GM12878 (cell line): Measurements from ENCODE around the gene SPAG9. TPM values are rescaled to one million over a fixed set of nuclear protein-coding genes. Genes with fewer than 3 reads are reported as not detected.

ENCODE experiments used
- ATAC-seq: fragments of 200-7000 bp; cut with Tn5 transposase; 3 replicates; pipeline ENCODE4 v1.9.1; 2020; ENCODE audit warnings: mild to moderate bottlenecking, moderate library complexity
- BruUV-seq: library from RNA; stranded (reverse); fragments of 400-500 nt; replicated peaks from 2 replicates; lab custom pipeline; 2021; lab: Mats Ljungman, UMichigan
- CTCF ChIA-PET: fragments of 300-600 bp; sonication (Branson Sonifier 250); formaldehyde crosslinking; extraction: SDS; loops from one replicate; lab custom pipeline; 2021; ENCODE audit warnings: inconsistent platforms; lab: Yijun Ruan, JAX
- POLR2A ChIA-PET: fragments of 350-600 bp; formaldehyde crosslinking; extraction: SDS; loops from one replicate; lab custom pipeline; 2021; ENCODE audit warnings: inconsistent platforms; lab: Charles Lee
- RAD21 ChIA-PET: fragments of 300-600 bp; sonication (Branson Sonifier 250); formaldehyde crosslinking; loops from one replicate; lab custom pipeline; 2023; ENCODE audit warnings: antibody characterized with exemption; ENCODE audit not compliant: unreplicated experiment; lab: Charles Lee
- SMC1A ChIA-PET: fragments of 300-600 bp; sonication (Branson Sonifier 250); formaldehyde crosslinking; loops from one replicate; lab custom pipeline; 2023; ENCODE audit not compliant: unreplicated experiment, uncharacterized antibody; lab: Charles Lee
- DNase-seq: peaks from one replicate; pipeline ENCODE4 v3.0.0-alpha.2; 2011; ENCODE audit warnings: low read depth, low spot score
- FAIRE-seq: peaks from 3 replicates; lab custom pipeline; 2011; peaks lifted over from hg19 to GRCh38; lab: Jason Lieb, UNC
- H2AFZ ChIP-seq: 2 replicates; pipeline ENCODE4 v1.6.0; 2011; ENCODE audit warnings: low read depth, low read length, control low read depth; ENCODE audit not compliant: control insufficient read depth
- H3K27ac ChIP-seq: 2 replicates; pipeline ENCODE4 v1.5.1; 2011; ENCODE audit warnings: control low read depth; ENCODE audit not compliant: control insufficient read depth, insufficient read depth
- H3K27me3 ChIP-seq, 2 experiments: replicated peaks in 1 of 2; 2 replicates each; pipeline versions ENCODE4 v1.6.0 to v1.6.1; 2011; ENCODE audit warnings: low read length in 1 of 2; ENCODE audit not compliant: control insufficient read depth in 2 of 2, insufficient read depth in 2 of 2
- H3K36me3 ChIP-seq, 2 experiments: 2 replicates each; pipeline ENCODE4 v1.5.1; 2011; ENCODE audit warnings: low read length in 1 of 2; ENCODE audit not compliant: control insufficient read depth in 2 of 2, insufficient read depth in 2 of 2
- H3K4me1 ChIP-seq: 2 replicates; pipeline ENCODE4 v1.6.1; 2011; ENCODE audit warnings: mild to moderate bottlenecking, low read length, moderate library complexity, mixed read lengths; ENCODE audit not compliant: control insufficient read depth, insufficient read depth
- H3K4me2 ChIP-seq: 2 replicates; pipeline ENCODE4 v1.6.0; 2011; ENCODE audit warnings: control low read depth; ENCODE audit not compliant: control insufficient read depth, insufficient read depth
- H3K4me3 ChIP-seq: fragments of 200-600 bp; sonication (generic); 2 replicates; pipeline ENCODE4 v1.5.1; 2016
- H3K79me2 ChIP-seq: 2 replicates; pipeline ENCODE4 v1.6.0; 2011; ENCODE audit warnings: low read length; ENCODE audit not compliant: control insufficient read depth, insufficient read depth
- H3K9ac ChIP-seq: 2 replicates; pipeline ENCODE4 v1.8.0; 2011; ENCODE audit warnings: low read length, control low read depth, mixed read lengths; ENCODE audit not compliant: control insufficient read depth, insufficient read depth
- H3K9me3 ChIP-seq: replicated peaks from 3 replicates; pipeline ENCODE4 v1.5.1; 2011; ENCODE audit warnings: mild to moderate bottlenecking, low read length; ENCODE audit not compliant: control insufficient read depth, insufficient read depth
- H4K20me1 ChIP-seq: 2 replicates; pipeline ENCODE4 v1.6.0; 2011; ENCODE audit not compliant: control insufficient read depth, insufficient read depth
- E4F1 ChIP-seq: fragments of 450-650 bp; IDR thresholded peaks from 2 replicates; pipeline ENCODE4 v1.6.1; 2018; ENCODE audit warnings: borderline replicate concordance, mild to moderate bottlenecking; ENCODE audit not compliant: partially characterized antibody
- GABPA ChIP-seq: IDR thresholded peaks from 2 replicates; pipeline ENCODE4 v1.6.1; 2014; ENCODE audit warnings: antibody characterized with exemption, low read depth, mild to moderate bottlenecking, inconsistent platforms
- KAT2A ChIP-seq: conservative IDR thresholded peaks from 2 replicates; pipeline ENCODE4 v1.6.1; 2011; ENCODE audit warnings: low read depth, low read length; ENCODE audit not compliant: control insufficient read depth
- NBN ChIP-seq: fragments of 450-650 bp; IDR thresholded peaks from 2 replicates; pipeline ENCODE4 v1.6.1; 2016
- NRF1 ChIP-seq: conservative IDR thresholded peaks from 2 replicates; pipeline ENCODE4 v1.6.1; 2011; ENCODE audit warnings: mild to moderate bottlenecking, low read depth, low read length, improper control_type of control experiment
- RB1 ChIP-seq: fragments of 450-650 bp; formaldehyde crosslinking; IDR thresholded peaks from 2 replicates; pipeline ENCODE4 v1.6.1; 2017; ENCODE audit warnings: mild to moderate bottlenecking, borderline replicate concordance
- SMAD5 ChIP-seq: IDR thresholded peaks from 2 replicates; pipeline ENCODE4 v1.6.1; 2016; ENCODE audit warnings: antibody characterized with exemption, low read depth
- SREBF1 ChIP-seq: IDR thresholded peaks from 2 replicates; pipeline ENCODE4 v1.6.1; 2012; ENCODE audit warnings: mild to moderate bottlenecking, low read length
- TCF7 ChIP-seq: IDR thresholded peaks from 2 replicates; pipeline ENCODE4 v1.6.1; 2014; ENCODE audit warnings: antibody characterized with exemption, borderline replicate concordance
- YY1 ChIP-seq: IDR thresholded peaks from 2 replicates; pipeline ENCODE4 v1.6.1; 2011; ENCODE audit warnings: low read depth, mild to moderate bottlenecking, low read length
- WGBS: methylation state at CpG from one replicate; pipeline ENCODE4 v1.1.6; 2016; ENCODE audit warnings: low lambda C conversion rate; ENCODE audit not compliant: insufficient replicate concordance, insufficient coverage; ENCODE audit errors: missing lambda C conversion rate; 5-methylcytosine and 5-hydroxymethylcytosine counted together
- in situ Hi-C: fragments of 300-500 bp; cut with MboI; formaldehyde crosslinking; loops from 9 replicates; pipeline ENCODE4 v1.14.3; 2018; ENCODE audit warnings: mixed read lengths
- intact Hi-C: fragments of 100-400 bp; cut with micrococcal nuclease; formaldehyde crosslinking; loops from one replicate; pipeline ENCODE4 v1.14.2; 2022; ENCODE audit not compliant: unreplicated experiment
- polyA plus RNA-seq, 11 experiments: library from polyadenylated mRNA; depleted of rRNA in 4 of 11; unstranded in 6 of 11; stranded (reverse) in 5 of 11; fragments of >200 nt; fragmentation: Nextera tagmentation in 4 of 11; fragmentation: Illumina TruSeq in 1 of 11; extraction: Ambion mirVana in 4 of 11; extraction: Trizol in 1 of 11; gene quantifications; 1 replicate in 1 of 11; 2 replicates in 10 of 11; pipeline versions ENCODE4 v1.2.1 to v1.2.3, GENCODE V29; 2011 to 2016; ENCODE audit warnings: inconsistent platforms in 2 of 11, missing spikeins in 2 of 11, low read depth in 1 of 11
- total RNA-seq, 4 experiments: library from RNA; depleted of rRNA in 3 of 4; stranded (reverse); fragments of >200 nt in 3 of 4; fragmentation: Illumina TruSeq in 1 of 4; extraction: Trizol in 1 of 4; gene quantifications; 2 replicates each; pipeline versions ENCODE4 v1.2.1 to v1.2.3, GENCODE V29; 2013 to 2021
- TF ChIP-seq, protein P1 (sequence below): IDR thresholded peaks from 2 replicates; pipeline ENCODE4 v1.6.1; 2011; ENCODE audit warnings: mild to moderate bottlenecking, low read depth, low read length, moderate library complexity; ENCODE audit not compliant: insufficient replicate concordance
- TF ChIP-seq, protein P2 (sequence below): IDR thresholded peaks from 2 replicates; pipeline ENCODE4 v1.6.1; 2012; ENCODE audit warnings: low read depth, low read length, improper control_type of control experiment

SPAG9 gene
- total and polyA plus RNA-seq, 10 of the 15 experiments (the other 5 are each of a cell fraction or from before 2014, with no cell fraction given): 6.6 to 42.0 (median 24.9) TPM

- intact Hi-C loops: no loop called here
- ChIA-PET CTCF (no interaction called here), POLR2A (no interaction called here), RAD21 (no interaction called here), SMC1A (interaction anchor here (1.5 kb wide), 1 partner anchor 25 kb away, joined by 3 read pairs; no protein-coding TSS in a partner anchor)
- H4K20me1 ChIP-seq: no peaks in the 10 kb centered on the region
- H3K4me3 ChIP-seq: no peak overlapping the region
- TF ChIP-seq, protein P1, sequence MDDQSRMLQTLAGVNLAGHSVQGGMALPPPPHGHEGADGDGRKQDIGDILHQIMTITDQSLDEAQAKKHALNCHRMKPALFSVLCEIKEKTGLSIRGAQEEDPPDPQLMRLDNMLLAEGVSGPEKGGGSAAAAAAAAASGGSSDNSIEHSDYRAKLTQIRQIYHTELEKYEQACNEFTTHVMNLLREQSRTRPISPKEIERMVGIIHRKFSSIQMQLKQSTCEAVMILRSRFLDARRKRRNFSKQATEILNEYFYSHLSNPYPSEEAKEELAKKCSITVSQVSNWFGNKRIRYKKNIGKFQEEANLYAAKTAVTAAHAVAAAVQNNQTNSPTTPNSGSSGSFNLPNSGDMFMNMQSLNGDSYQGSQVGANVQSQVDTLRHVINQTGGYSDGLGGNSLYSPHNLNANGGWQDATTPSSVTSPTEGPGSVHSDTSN: no peak
- TF ChIP-seq, protein P2, sequence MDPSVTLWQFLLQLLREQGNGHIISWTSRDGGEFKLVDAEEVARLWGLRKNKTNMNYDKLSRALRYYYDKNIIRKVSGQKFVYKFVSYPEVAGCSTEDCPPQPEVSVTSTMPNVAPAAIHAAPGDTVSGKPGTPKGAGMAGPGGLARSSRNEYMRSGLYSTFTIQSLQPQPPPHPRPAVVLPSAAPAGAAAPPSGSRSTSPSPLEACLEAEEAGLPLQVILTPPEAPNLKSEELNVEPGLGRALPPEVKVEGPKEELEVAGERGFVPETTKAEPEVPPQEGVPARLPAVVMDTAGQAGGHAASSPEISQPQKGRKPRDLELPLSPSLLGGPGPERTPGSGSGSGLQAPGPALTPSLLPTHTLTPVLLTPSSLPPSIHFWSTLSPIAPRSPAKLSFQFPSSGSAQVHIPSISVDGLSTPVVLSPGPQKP: no peak
- TF ChIP-seq YY1: no peak
- no peak for TF ChIP-seq GABPA
- TF ChIP-seq RB1: no peak
- no peak for TF ChIP-seq TCF7
- TF ChIP-seq SMAD5: no peak
- no peak for TF ChIP-seq NRF1
- no peak for TF ChIP-seq NBN
- TF ChIP-seq KAT2A: no peak
- no peak for TF ChIP-seq SREBF1
- no peak for TF ChIP-seq E4F1
- no peak for ATAC-seq
- H3K79me2 ChIP-seq: no peaks in the 10 kb centered on the region
- H3K27me3 ChIP-seq: no peaks in the 10 kb centered on the region
- H3K9me3 ChIP-seq: no peaks in the 10 kb centered on the region
- BruUV-seq: no TSS peak
- H3K9ac ChIP-seq: no peak overlapping the region
- in situ Hi-C loops: no loop called here
- H2AFZ ChIP-seq: no peak overlapping the region
- FAIRE-seq: no peak
- H3K27ac ChIP-seq: no peak overlapping the region
- no peak for DNase-seq
- no peaks in the 10 kb centered on the region for H3K36me3 ChIP-seq
- H3K4me2 ChIP-seq: no peak overlapping the region
- WGBS: 65% methylated on average over 3 of the region's 3 CpGs
- peaks cover 2% of the 10 kb centered on the region; the same call in 1 of the 2 replicates for H3K4me1 ChIP-seq
Measured at GRCh38 chr17:50924800-50925199, 195.9 kb downstream of the SPAG9 start.
